HL-60/S4 (cell line): Measurements from ENCODE around the gene MMP19.
"Not testable (repeated sequence)": the region's sequence is repeated elsewhere in the genome, so short reads cannot be mapped to it uniquely, and the experiment has no call there.

Experiments
- in situ Hi-C: fragments of 300-500 bp; cut with MboI; formaldehyde crosslinking; loops from 2 replicates; pipeline ENCODE4 v1.14.3; 2022; ENCODE audit warnings: low sequenced_read_pairs

Gene MMP19, protein sequence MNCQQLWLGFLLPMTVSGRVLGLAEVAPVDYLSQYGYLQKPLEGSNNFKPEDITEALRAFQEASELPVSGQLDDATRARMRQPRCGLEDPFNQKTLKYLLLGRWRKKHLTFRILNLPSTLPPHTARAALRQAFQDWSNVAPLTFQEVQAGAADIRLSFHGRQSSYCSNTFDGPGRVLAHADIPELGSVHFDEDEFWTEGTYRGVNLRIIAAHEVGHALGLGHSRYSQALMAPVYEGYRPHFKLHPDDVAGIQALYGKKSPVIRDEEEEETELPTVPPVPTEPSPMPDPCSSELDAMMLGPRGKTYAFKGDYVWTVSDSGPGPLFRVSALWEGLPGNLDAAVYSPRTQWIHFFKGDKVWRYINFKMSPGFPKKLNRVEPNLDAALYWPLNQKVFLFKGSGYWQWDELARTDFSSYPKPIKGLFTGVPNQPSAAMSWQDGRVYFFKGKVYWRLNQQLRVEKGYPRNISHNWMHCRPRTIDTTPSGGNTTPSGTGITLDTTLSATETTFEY

DNA sequence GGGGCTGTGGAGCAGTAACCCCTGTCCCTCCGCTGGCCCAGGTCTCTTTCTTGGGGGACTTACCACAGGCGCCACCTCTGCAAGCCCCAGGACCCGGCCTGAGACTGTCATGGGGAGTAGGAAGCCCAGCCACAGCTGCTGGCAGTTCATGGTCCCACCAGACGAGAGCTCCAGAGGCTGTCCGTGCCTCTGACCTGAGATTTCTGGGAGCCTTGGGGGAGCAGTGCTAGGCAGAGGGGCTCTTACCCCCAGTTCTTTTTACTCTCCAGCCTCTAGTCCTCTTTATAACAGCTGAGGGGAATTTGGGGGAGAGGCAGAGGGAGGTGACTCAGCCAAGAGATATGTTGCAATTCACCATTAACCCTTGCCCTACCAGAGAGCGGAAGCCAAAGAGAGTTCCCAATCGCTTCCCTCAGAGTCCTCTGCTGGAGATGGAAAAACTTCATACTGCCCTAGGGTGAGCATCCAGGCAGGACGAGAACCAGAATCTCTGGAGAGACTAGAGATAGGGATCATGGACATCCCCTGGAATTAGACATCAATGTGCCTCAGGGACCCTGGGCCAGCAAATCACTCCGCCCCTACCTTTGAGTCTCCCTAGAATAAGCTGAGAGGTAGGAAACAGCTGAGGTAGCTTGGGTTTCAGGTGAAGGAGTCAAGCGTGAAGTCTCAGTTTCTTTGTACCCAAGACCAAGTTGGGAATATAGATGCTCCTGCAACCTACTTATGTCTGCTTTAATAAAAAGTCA is at the start of gene MMP19:
Gene MMP19 (minus strand): TSS at position 256 of the 749 bp plus-strand sequence. CDS start 106 bp downstream, at position 150.
- in situ Hi-C loops = no loop called here

DNA sequence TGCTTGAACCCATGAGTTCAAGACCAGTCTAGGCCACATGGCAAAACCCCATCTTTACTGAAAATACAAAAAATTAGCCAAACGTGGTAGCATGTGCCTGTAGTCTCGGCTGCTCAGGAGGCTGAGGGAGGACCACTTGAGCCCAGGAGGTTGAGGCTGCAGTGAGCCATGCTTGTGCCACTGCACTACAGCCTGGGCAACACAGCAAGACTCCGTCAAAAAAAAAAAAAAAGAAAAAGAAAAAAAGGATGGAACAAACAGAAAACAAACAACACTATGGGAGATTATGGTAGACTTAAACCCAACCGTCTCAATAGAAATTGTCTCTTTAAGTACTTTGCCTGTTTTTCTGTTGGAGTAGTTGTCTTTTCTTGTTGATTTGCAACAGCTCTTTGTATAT is 48.6 kb upstream of the MMP19 start:
- in situ Hi-C loops = no loop called here

DNA sequence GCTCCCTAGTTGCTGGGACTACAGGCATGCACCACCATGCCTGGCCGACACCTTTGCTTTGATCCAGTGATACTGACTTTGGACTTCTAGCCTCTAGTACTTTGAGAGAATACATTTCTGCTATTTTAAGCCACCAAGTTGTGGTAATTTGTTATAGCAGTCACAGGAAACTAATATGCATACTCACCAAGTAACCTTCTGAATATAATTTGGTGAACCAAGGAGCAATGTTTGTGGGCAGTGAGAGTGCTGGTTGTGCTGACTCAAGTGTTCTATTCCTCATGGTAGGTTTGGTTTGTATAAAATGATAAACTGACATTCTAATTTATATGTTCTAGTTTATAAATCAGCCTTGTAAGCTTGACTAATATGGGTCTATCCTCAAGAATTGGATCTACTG is 42.4 kb upstream of the MMP19 start:
- in situ Hi-C loops = no loop called here

DNA sequence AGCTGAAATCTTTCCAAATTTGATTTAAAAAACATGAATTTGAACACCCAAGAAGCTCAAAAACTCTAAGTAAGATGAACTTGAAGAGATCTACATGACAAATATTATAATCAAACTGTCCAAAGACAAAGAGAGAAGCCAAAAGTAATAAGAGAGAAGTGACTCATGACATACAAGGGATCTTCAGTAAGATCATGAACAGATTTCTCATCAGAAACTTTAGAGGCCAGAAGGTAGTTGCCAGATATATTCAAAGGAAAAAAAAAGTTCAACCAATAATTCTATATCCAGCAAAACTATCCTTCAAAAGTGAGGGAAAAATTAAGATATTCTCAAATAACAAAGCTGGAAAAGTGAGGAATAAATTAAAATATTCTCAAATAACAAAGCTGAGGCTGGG is 35.1 kb upstream of the MMP19 start:
- in situ Hi-C loops = no loop called here

DNA sequence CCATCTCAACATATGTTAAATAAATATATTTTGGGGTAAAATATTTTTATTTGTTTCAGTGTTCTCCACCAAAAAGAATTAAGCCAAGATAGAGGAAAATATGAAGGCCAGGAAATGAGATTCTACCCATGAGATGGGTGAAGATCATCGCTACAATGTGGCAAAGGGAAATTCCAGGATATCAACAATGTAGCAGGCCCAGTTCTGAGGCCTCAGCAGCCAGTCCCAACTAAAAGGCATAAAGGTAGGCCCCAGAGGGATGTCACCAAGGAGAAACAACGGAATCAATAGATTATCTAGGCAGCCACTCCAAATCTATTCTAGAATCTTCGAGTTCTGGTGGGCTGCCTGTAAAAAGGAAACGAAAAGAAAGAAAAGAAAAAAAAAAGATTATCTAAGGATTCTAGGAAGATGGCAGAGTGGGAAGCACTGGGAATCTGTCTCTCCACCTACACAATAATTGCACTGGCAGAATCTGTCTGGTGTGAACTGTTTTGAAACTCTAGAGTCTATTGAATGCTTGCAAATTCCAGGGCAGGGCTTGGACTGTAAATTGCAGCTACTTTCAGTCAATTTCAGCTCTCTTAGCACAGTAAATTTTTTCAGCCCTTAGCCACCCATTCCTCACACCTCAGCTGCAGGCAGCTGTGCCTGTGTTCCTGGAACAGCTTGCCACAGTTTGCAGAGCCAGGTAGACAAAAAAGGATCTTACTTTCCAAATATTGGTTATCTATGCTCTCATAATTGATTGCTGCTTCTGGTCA is 33.1 kb upstream of the MMP19 start:
- in situ Hi-C loops = no loop called here

DNA sequence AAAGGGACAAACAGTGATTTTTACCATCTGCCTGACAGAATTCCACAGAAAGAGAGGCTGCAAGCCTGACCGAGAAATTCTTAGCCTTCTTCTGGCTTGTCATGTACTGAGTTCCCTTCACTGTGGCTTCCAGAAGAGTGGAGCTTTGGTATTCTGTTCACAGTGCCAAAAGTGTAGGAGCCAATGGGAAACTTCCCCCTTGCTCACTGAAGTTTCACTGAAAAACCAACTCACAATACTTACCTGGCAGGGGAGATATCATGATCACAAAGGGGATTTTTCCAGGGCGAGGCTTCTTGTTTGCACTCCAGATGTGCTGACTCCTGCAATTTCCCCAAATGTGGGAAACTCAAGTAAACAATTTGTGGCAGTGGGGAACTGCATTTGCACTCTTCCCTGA is 31.7 kb upstream of the MMP19 start:
- in situ Hi-C loops = no loop called here

DNA sequence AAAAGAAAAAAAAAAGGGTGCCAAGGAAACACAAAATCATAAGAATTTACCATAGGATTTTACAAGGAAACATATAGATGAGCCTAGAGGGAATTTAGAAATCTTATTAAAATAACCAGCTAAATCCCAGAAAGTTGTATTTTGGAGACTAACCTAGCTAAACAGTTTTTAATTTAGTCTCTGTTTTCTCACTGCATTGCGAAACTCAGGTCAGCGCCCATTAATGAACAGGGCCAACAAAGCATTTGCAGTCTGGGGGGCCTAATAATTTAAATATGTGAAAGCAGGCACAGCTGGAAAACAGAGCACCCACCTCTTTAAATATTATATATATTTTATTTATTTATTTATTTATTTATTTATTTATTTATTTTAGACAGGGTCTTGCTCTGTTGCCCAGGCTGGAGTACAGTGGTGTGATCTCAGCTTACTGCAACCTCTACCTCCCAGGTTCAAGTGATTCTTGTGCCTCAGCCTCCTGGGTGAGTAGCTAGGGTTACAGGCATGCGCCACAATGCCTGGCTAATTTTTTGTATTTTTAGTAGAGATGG is 23.8 kb upstream of the MMP19 start:
- in situ Hi-C loops = not testable (repeated sequence)

DNA sequence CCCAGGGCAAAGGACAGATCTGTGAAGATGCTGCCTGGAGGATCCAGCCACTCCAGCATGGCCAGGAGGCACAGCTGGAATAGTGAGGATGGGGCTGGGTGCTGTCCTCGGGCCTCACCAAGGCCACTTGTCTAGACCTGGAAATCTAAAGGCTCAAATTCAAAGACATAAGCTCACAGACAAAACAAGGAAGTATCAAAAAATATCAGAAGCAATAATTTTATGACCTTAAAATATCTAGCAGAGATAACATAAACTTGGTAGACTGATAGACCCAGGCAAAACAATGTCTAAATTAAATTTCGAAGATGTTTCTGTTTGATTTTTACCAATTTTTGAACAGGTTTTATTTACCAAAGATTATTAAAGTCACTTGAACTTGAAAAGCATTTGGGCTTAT is 22.6 kb upstream of the MMP19 start:
- in situ Hi-C loops = no loop called here

DNA sequence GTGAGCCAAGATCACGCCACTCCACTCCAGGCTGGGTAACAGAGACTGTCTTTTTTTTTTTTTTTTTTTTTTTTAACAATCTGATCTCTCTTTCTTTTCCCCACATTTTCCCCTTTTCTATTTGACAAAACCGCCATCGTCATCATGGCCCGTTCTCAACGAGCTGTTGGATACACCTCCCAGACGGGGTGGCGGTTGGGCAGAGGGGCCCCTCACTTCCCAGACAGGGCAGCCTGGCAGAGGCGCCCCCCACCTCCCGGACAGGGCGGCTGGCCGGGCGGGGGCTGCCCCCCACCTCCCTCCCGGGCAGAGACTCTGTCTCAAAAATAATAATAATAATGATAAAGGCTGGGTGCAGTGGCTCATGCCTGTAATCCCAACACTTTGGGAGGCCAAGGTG is 20.2 kb upstream of the MMP19 start:
- in situ Hi-C loops = not testable (repeated sequence)

DNA sequence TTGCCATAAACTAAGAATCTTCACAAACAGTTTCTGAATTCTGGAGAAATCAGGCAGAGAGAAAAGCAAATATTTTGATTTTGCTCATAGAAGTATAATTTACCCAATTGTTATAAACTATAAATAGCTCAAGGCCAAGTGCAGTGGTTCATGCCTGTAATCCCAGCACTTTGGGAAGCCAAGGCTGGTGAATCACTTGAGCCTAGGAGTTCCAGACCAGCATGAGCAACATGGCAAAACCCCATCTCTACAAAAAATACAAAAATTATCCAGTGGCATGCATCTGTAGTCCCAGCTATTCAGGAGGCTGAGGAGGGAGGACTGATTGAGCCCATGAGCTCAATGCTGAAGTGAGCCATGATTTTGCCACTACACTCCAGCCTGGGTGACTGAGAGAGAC is 19.6 kb upstream of the MMP19 start:
- in situ Hi-C loops = no loop called here

DNA sequence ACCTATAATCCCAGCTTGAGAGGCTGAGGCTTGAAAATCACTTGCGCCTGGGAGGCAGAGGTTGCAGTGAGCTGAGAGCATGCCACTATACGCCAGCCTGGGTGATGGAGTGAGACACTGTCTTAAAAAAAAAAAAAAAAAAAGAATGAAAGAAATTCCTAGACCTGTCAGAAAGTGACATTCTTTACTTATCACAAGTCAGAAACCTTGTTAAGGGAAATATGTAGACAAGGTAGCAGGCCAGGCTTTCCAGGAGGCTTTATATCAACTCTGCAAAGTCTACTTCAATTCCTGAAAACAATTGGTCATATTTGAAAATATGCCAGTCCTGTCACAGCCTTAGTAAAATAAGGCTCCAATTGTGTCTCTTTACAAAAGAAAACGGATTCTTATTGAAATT is 19.1 kb upstream of the MMP19 start:
- in situ Hi-C loops = no loop called here

DNA sequence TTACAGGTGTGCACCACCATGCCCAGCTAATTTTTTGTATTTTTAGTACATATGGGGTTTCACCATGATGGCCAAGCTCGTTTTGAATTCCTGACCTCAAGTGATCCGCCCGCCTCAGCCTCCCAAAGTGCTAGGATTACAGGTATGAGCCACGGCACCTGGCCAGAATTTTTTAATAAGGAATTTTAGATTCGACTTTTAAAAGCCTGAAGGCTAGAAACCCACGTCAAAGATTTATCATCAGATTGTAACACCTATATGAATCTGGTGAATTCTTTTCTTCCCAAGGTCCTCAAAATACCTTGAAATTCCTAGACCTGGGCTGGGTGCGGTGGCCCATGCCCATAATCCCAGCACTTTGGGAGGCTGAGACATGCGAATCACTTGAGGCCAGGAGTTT is 18.7 kb upstream of the MMP19 start:
- in situ Hi-C loops = no loop called here

DNA sequence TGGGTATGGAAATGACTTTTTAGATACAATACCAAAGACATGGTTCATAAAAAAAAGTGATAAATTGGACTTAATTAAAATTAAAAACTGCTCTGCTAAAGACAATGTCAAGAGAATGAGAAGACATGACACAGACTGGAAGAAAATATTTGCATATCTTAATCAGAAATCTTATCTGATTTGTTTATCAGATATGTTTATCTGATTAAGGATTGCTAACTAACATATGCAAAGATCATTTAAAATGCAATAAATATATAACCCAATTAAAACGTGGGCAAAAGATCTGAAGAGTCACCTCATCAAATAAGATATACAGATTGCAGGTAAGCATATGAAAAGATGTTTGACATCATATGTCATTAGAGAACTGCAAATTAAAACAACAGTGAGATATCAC is 10.0 kb upstream of the MMP19 start:
- in situ Hi-C loops = no loop called here

DNA sequence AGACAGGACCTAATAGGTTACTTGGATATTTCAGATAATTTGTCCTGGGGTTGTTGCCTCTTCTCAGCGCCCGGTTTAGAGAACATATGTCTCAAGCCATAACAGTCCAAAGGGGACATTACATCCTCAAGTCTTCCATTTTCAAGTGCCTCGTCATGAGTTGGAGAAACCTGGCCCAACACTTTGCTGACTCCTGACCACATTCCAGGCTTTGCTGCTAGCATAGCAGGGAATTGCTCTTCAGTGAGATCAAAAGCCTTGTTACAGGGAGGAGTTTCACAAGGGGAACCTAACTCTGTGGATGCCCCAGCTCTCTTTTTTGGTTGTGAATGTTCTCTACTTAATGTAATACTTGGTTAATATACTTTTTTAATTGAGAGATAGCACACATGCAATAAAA is 8.2 kb upstream of the MMP19 start:
- in situ Hi-C loops = no loop called here

DNA sequence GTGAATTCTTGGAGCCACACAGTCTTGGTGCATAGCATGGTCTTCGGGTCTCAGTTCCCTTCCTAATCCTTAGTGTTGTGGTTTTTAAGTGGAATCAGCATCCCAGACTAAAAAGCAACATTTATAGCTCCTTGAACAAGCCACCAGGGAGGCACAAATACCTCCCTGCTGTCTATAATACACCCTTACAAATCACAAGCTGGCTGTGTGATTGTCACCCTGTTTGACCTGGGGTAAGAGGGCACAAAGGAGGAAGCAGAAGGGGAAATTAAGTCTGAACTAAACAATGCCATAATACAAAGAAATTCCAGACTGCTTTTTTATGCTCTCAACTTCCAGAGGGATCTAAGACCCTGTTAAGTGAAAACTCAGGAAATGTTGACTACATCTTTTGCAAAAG is 7.7 kb upstream of the MMP19 start:
- in situ Hi-C loops = no loop called here

DNA sequence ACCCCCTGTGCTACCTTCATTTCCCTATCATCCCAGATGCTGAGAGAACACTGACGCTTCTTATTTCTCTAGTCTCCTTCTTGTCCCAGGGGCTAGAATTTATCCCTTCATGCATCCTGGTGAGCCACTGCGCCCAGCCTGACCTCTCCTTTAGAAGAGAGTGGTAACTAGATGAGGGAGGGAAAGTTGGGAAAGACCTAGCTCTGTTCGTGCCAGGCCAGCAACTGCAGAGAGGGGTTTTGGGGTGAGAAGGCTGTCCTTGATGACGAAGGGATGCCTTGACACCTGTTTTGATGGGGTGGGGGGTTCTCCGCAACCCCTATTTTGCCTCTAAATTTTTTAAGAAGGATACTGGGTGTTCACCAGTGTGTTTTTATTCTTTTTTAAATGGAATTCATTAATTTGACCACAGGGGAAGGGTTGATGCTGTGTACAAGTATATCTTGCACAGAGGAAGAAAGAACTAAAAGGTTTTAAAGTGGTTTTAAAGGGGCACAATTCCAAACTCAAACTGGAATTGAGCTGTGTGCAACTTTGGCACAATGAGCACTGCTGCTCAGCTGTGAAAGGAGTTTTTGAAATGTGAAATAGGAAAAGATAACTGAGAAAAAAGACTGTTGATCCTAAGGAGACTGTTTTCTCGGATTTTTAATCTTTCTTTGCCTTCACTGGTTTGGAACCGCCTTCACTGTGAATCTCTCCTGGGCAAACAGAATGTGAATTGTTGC is 7.0 kb upstream of the MMP19 start:
- in situ Hi-C loops = no loop called here

DNA sequence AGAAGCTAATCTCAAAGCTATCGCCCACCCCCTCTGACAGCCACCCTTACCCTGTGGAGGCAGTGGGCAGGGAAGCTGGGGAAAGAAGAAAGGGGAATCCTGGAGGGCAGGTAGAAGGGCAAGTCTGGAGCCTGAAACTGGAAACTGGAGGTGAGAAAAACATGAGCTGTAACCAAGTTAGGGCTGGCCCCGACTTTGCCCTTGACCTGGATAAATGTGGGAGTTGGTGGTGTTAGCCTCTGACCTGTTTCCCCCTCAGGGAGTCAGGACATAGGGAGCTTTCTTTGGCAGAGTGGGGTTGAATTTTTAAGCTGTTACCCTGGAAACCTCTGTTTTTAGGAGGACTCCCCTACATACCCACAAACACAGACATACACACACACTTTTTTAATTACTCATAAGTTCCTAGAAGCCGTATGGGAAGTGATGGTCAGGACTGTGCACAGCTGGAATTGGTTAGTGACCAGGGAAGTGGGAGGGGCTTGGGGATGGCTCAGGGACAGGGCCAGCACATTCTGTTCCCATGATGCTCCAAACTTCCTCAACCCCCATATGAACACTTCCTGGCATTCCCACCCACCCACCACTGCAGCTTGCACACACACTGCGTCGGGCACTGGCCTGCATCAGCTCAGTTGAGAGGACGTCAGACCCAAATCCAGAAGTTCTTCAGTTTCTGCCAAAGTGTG is 5.0 kb upstream of the MMP19 start:
- in situ Hi-C loops = no loop called here

DNA sequence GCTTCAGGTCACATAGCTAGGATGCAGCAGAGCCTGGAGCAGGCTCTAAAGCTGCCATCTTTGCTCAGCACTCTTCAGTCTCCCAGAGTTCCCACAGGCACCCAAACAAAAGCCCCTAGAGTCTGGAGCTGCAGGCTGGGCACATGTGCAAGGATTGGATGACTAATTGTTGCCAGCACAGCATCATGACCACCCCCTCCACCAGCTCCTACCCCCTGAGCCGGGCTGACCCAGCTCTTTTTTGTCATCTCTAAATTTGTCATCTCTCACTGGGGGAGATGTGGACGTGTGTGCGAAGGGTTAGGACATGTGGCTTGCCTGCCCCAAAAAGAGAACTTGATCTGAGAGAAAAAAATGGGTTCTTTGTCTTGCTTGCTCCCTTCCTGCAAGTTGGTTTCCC is 4.3 kb upstream of the MMP19 start:
- in situ Hi-C loops = no loop called here

DNA sequence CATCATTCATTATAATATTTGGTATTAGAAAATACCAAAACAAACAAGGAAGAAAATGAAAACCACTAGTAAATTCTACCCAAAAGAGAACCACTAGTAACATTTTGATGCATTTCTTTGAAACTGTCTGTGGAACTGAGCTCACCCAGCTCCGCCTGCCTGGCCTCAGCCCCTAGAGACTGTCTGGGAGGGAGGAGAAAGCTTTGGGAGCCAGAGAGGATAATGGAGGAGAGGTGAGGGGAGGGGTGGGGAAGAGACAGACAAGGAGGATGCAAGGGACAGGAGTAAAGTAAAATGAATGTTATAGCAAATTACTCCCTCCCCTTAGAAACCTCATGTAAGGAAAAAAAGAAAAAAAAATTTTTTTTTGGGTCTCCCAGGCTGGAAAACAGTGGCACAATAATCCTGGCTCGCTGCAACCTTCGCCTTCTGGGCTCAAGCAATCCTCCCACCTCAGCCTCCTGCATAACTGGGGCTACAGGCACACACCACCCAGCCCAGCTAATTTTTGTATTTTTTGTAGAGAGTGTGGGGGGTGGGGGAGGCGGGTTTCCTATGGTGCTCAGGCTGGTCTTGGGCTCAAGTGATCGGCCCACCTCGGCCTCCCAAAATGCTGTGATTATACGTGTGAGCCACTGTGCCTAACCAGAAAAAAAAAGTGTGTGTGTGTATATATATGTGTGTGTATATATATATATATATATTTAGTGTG is 3.2 kb upstream of the MMP19 start:
- in situ Hi-C loops = no loop called here
